Cardiac atrium fibroblast (primary cell): Measurements from ENCODE around the gene SYT5. TPM values are rescaled to one million over a fixed set of nuclear protein-coding genes. Genes with fewer than 3 reads are reported as not detected.

Experiments
- total RNA-seq: library from RNA; depleted of rRNA; stranded (reverse); fragments of >200 nt; gene quantifications from 2 replicates; pipeline ENCODE4 v1.2.3, GENCODE V29; 2015

The SYT5 gene
- 0.54 and 1.1 TPM in 2 replicates for total RNA-seq

GRCh38 chr19:55179606-55180484 lies at the start of gene SYT5:
TSS of gene SYT5 (minus strand) at chr19:55180289. CDS start at chr19:55179041, 1,248 bp downstream.

DNA sequence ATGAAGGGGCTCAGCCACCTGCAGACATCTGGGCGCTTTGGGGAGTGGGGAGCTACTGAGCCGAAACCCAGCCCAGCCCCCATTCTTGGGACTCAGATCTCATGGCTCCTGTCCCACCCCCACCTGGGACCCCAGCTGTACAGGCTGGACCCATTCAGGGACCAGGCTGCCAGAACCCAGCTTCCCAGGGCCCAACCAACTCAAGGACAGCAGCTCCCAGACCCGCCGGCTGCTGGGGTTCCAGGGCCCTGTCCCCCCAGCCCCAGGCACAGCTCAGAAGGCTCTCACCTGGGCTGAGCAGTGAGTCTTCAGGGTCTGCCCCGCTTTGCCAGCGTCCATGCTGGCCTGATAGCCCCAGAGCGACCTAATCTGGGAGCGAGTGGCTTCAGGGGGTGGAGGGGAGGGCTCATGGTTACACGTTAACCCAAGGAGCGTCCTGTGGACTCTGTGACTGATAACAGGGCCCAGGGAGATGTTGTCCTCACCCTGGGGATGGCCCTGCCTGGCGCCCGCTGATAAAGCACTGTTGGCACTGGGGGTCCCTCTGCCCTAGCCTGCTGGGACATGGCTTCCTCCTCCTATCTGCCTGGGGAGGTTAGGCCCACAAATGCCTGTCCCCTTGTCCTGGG lies 48.4 kb upstream of the SYT5 start, which contains the start of gene TMEM86B:
Gene TMEM86B (minus strand): TSS at position 361 of the 629 bp plus-strand sequence. CDS start 22 bp downstream, at position 339.

DNA sequence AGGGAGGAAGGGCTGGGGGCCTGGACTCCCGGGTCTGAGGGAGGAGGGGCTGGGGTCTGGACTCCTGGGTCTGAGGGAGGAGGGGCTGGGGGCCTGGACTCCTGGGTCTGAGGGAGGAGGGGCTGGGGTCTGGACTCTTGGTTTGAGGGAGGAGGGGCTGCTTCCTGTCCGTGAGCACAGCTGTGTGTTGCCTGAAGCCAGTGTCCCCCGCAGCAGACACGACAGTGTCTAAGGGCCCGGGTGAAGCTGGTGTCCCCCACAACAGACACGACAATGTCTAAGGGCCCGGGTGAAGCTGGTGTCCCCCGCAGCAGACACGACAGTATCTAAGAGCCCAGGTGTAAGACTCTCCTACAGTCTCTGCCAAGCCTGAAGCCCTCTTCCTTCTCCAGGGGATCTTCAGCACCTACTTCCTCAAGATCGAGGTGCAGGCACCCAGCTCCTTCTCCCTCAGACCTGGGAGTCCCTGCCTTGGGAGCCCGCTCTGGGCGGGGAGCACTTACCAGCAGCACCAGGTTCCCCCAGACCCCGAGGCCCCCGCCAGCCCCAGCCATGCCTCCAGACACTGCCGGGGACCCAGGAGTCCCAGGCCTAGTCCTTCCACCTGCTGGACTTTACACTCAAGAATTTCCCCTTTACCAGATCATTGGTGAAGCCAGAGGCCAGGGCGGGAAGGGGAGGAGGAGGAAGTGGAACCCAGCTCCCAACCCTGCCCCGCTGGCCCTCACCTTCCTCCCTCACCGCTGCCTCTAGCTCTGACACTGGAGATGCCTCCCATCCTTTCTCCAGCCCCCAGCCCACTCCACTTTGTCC lies 29.0 kb upstream of the SYT5 start, which contains the start of gene PTPRH:
Gene PTPRH (minus strand): TSS at position 622 of the 813 bp plus-strand sequence. CDS start 68 bp downstream, at position 554.

GRCh38 chr19:55166530-55167268 lies 13.4 kb downstream of the SYT5 start, which contains the start of gene DNAAF3:
TSS of gene DNAAF3 (minus strand) at chr19:55166613. CDS start at chr19:55166413, 200 bp downstream.

DNA sequence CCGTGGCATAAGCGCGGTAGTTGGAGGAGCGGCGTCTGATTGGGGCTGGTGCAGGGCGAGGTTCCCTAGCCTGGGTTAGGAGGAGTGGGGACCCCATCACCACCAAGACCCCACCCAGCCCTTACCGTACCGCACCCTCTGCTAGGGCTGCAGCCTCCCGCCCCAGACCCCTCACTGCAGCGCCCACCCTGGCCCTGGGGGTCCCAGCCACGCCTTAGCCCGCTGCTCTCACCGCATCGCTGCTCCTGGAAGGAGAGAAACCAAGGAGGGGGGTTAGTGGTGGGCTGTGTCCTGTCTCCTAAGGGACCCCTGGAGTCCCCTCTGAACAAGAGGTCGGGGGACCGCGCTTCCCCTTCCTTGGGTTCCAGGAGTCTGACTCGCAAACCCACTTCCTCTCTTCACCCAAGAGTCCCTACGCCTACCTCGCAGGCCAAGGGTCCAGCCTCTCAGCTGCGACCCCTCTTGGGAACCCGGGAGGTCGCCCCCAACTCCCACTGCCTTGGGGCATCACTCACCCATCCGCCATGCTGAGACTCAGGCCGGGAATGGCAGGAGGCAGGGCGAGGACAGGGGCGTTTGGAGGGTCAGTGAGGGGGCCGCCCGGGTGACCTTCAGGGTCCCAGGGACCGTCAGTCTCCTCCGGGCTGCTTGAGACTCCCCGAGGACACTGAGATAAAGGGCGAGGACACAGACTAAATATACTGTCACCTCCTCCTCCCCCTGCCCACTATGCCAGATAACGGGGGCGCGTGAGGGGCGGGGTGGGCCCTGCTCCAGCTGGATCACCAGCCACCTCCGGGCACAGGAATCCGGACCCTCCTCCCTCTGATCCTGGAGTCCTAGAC lies 22.8 kb downstream of the SYT5 start, which contains the start of gene TNNI3:
Gene TNNI3 (minus strand): TSS at position 669 of the 845 bp plus-strand sequence. CDS start 143 bp downstream, at position 526.

DNA sequence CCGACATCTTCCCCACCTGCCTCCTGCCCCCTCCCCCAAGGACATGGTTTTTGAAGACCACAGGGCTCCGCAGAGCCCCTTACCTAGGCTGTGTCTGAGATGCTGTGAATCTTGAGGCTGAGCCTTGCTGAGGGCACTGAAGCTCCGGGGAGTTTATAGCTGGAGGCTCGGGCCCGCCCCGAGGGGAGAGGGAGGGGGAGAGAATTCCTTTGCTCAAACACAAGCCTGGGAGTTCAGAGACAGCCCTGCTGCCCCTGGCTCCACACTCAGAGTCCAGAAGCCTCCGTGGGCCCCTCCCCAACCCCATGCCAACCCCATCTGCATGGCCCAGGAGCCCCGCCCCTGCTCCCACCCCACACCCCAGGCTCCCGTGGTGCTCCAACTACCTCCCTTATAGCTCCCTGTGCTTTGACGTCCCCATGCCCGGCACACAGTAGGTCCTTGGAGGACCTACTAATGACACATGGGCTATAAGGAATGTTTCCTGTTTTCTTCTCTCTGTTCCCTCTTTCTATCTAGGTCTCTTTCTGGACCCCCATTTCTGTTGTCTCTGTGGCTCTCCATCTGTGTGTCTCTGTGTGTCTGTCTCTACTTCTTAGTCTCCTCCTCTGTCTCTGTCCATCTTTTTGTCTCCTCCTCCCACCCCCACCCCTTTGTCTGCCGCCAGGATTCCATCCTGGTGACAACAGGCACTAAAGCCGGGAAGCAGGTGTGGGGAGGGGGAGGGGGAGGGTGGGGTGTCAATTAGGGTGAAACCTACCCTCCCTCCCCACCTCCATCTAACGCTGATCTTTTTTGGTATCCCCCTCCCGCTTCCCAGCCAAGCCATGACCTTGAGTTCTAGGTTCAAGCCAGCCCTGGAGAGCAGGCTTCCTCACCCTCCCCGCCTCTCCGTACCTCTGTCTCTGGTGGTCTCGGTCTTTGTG lies 30.7 kb downstream of the SYT5 start, which contains the start of gene TNNT1:
Gene TNNT1 (minus strand): TSS at position 129 of the 926 bp plus-strand sequence. CDS start 2,049 bp downstream, outside the sequence.

Other genes starting within 250 kb of the SYT5 start
- not detected in 2 replicates for gene NLRP7, start 232.8 kb downstream of the SYT5 start, total RNA-seq
- gene NLRP2, start 213.9 kb downstream of the SYT5 start, total RNA-seq: not detected in 2 replicates
- gene GP6, start 142.0 kb downstream of the SYT5 start, total RNA-seq: not detected in 2 replicates
- 9.4 and 10.8 TPM in 2 replicates for gene RDH13, start 117.1 kb downstream of the SYT5 start, total RNA-seq
- 0.90 and 4.9 TPM in 2 replicates for gene EPS8L1, start 104.4 kb downstream of the SYT5 start, total RNA-seq
- gene PPP1R12C, start 62.7 kb downstream of the SYT5 start, total RNA-seq: 58.6 and 82.5 TPM in 2 replicates
- gene TNNT1, start 31.1 kb downstream of the SYT5 start, total RNA-seq: 3.2 TPM in 1 of 2 replicates, not detected in the other
- not detected in 2 replicates for gene TNNI3, start 22.6 kb downstream of the SYT5 start, total RNA-seq
- 7.3 and 8.8 TPM in 2 replicates for gene DNAAF3, start 13.7 kb downstream of the SYT5 start, total RNA-seq
- gene PTPRH, start 29.2 kb upstream of the SYT5 start, total RNA-seq: 4.2 and 5.3 TPM in 2 replicates
- gene TMEM86B, start 48.5 kb upstream of the SYT5 start, total RNA-seq: 0.18 and 2.3 TPM in 2 replicates
- 29.1 and 42.4 TPM in 2 replicates for gene PPP6R1, start 78.7 kb upstream of the SYT5 start, total RNA-seq
- gene HSPBP1, start 99.8 kb upstream of the SYT5 start, total RNA-seq: 21.9 and 33.4 TPM in 2 replicates
- gene BRSK1, start 103.7 kb upstream of the SYT5 start, total RNA-seq: 6.1 and 10.2 TPM in 2 replicates
- gene TMEM150B, start 145.1 kb upstream of the SYT5 start, total RNA-seq: not detected in 2 replicates
- gene KMT5C, start 159.6 kb upstream of the SYT5 start, total RNA-seq: 2.2 and 12.2 TPM in 2 replicates
- gene COX6B2, start 174.4 kb upstream of the SYT5 start, total RNA-seq: not detected in 2 replicates
- gene GARIN5B, start 183.0 kb upstream of the SYT5 start, total RNA-seq: not detected in 2 replicates
- gene IL11, start 190.2 kb upstream of the SYT5 start, total RNA-seq: 1.6 and 2.9 TPM in 2 replicates
- gene TMEM190, start 196.5 kb upstream of the SYT5 start, total RNA-seq: not detected in 2 replicates
- gene TMEM238, start 204.0 kb upstream of the SYT5 start, total RNA-seq: not detected in 2 replicates
- gene RPL28, start 205.6 kb upstream of the SYT5 start, total RNA-seq: 461 and 521 TPM in 2 replicates
- 40.5 and 48.0 TPM in 2 replicates for gene UBE2S, start 227.5 kb upstream of the SYT5 start, total RNA-seq